Activated T-cell treated with anti-CD3 and anti-CD28 coated beads, Interleukin-2, amount 50 U/mL, for 4 hours (primary cell): ENCODE data around the gene MAP2K7. TPM values are rescaled to one million over a fixed set of nuclear protein-coding genes. Genes with fewer than 3 reads are reported as not detected.

Experiments used
- ATAC-seq, 2 donors: fragments of 200-7000 bp; cut with Tn5 transposase; one replicate each; pipeline ENCODE4 v1.10.0; 2021
- DNase-seq: peaks from one replicate; pipeline ENCODE4 v3.0.0-alpha.2; 2020
- H3K27me3 Mint-ChIP-seq: one replicate; pipeline ENCODE4 v1.8.0; 2021; ENCODE audit warnings: low read depth, mixed read lengths
- H3K36me3 Mint-ChIP-seq: one replicate; pipeline ENCODE4 v1.8.0; 2022; ENCODE audit warnings: mixed read lengths; ENCODE audit not compliant: insufficient read depth
- H3K4me1 Mint-ChIP-seq: one replicate; pipeline ENCODE4 v1.8.0; 2021; ENCODE audit warnings: low read depth, mixed read lengths
- H3K4me3 Mint-ChIP-seq: one replicate; pipeline ENCODE4 v1.8.0; 2021; ENCODE audit warnings: mild to moderate bottlenecking, moderate library complexity, mixed read lengths
- H3K9me3 Mint-ChIP-seq: one replicate; pipeline ENCODE4 v1.8.0; 2021; ENCODE audit warnings: mixed read lengths
- total RNA-seq, 3 donors: library from RNA; stranded (reverse); gene quantifications; one replicate each; pipeline ENCODE4 v1.2.1, GENCODE V29; 2021

The MAP2K7 gene
- total RNA-seq, 3 donors from 2014 or later: 40.4 to 44.0 (median 43.3) TPM

GRCh38 chr19:7921302-7921966 is 17.8 kb downstream of the MAP2K7 start:
- no peak for ATAC-seq
- H3K27me3 Mint-ChIP-seq: peaks cover 18% of the 10 kb centered on the region
- no peaks in the 10 kb centered on the region for H3K36me3 Mint-ChIP-seq

DNA sequence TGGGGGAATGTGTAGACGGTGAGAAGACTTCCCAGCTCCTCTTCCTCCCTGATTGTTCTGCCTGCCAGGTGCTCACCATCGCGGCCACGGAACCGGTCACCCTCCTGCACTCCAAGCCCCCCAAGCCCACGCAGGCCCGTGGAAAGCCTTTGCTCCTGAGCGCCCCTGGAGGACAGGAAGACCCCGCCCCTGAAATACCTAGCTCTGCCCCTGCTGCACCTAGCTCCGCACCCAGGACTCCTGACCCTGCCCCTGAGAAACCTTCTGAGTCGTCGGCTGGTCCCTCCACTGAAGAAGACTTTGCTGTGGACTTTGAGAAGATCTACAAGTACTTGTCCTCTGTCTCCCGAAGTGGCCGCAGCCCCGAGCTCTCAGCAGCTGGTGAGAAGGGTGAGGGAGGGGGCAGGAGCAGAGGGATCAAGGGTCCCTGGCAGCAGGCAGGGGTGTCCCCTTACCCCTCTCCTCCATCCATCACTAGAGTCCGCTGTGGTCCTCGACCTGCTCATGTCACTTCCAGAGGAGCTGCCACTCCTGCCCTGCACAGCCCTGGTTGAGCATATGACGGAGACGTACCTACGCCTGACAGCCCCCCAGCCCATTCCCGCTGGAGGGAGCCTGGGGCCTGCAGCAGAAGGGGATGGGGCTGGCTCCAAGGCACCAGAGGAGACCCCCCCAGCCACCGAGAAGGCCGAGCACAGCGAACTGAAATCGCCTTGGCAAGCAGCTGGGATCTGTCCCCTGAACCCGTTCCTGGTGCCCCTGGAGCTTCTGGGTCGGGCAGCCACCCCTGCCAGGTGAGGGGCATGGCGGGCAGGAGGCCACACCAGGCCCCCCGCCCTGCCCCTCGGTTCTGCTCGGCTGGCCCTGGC is 18.5 kb downstream of the MAP2K7 start:
- ATAC-seq: no peak
- H3K9me3 Mint-ChIP-seq: no peaks in the 10 kb centered on the region
- peaks cover 36% of the 10 kb centered on the region for H3K4me1 Mint-ChIP-seq
- no peak for DNase-seq
- H3K36me3 Mint-ChIP-seq: no peaks in the 10 kb centered on the region
- H3K4me3 Mint-ChIP-seq: no peak overlapping the region
- H3K27me3 Mint-ChIP-seq: peaks cover 14% of the 10 kb centered on the region

More at GRCh38 chr19:7921302-7921966, 17.8 kb downstream of the MAP2K7 start:
- Mint-ChIP-seq H3K9me3 (no peaks in the 10 kb centered on the region), H3K4me1 (peaks cover 38% of the 10 kb centered on the region), H3K4me3 (peak overlapping the region; percentile 86)
- no peak for DNase-seq

DNA sequence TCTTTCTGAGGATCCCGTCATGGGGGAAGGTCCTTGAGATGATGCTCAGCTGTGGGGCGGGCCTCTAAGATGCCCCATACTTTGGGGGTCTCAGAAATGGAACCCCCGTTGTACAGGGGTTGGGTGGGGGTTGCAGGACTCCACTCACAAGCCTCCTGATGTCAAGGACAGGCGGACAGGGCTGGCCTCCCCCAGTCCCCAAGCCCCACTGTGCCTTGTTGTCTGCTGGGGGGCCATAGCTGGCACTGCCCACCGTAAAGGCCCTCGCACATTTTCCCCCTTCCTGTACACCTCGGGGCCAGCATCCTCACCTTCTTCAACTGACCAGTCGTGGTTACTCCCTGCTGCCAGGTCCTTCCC is 19.1 kb downstream of the MAP2K7 start:
- Mint-ChIP-seq H3K27me3 (peaks cover 13% of the 10 kb centered on the region), H3K4me1 (peaks cover 36% of the 10 kb centered on the region), H3K4me3 (no peak overlapping the region), H3K9me3 (no peaks in the 10 kb centered on the region), H3K36me3 (no peaks in the 10 kb centered on the region)
- DNase-seq: no peak
- no peak for ATAC-seq

DNA sequence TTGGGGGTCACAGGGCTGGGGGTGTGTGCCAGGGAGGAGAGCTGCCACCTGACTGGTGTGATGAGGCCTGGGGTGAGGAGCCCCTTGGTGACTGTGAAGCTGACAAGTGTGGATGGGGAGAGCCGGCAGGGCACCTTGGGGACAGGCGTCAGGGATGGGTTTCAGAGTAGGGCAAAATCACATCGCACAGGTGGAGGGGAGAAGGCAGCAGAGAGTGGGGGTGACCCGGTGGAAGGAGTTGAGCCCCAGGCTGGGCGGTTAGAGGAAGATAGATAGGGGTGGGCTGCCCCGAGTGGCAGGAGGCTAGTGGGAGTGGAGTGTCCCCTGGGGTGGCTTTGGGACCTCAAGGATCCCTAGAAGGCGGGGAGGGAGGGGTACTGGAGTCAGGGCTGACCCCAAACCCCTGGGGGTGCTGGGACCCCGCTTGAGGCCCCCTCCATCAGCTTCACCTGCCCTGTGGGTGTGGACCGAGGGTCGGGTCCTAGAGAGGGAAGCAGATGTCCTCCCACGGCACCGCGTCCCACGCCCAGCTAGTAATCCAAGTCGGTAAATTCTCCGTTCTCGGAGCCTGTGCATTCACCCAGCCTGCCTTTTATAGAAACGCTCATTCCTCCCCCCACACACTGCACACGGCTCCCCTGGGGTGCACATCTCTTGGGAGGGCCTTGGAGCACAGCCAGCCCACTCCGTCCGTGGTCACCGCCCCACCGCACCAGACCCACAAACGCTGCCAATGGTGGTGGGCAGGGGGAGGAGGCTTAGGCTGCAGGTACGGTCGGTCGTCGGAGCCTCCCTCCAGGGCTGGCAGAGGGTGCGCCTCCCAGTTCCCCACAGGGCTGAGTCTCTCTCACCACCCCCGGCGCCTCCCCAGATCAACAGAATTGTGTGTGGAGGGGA is 19.9 kb downstream of the MAP2K7 start:
- Mint-ChIP-seq H3K4me3 (no peak overlapping the region), H3K9me3 (no peaks in the 10 kb centered on the region)

GRCh38 chr19:7924241-7924640 is 20.6 kb downstream of the MAP2K7 start:
- no peak for ATAC-seq
- no peak for DNase-seq
- Mint-ChIP-seq H3K4me3 (peak overlapping the region; percentile 31), H3K9me3 (no peaks in the 10 kb centered on the region), H3K27me3 (peaks cover 6% of the 10 kb centered on the region), H3K36me3 (peaks cover 3% of the 10 kb centered on the region), H3K4me1 (peaks cover 44% of the 10 kb centered on the region)

More for the DNA sequence above, 19.9 kb downstream of the MAP2K7 start:
- ATAC-seq (no peak), DNase-seq (no peak)
- Mint-ChIP-seq H3K4me1 (peaks cover 39% of the 10 kb centered on the region), H3K27me3 (peaks cover 6% of the 10 kb centered on the region), H3K36me3 (peaks cover 2% of the 10 kb centered on the region)

DNA sequence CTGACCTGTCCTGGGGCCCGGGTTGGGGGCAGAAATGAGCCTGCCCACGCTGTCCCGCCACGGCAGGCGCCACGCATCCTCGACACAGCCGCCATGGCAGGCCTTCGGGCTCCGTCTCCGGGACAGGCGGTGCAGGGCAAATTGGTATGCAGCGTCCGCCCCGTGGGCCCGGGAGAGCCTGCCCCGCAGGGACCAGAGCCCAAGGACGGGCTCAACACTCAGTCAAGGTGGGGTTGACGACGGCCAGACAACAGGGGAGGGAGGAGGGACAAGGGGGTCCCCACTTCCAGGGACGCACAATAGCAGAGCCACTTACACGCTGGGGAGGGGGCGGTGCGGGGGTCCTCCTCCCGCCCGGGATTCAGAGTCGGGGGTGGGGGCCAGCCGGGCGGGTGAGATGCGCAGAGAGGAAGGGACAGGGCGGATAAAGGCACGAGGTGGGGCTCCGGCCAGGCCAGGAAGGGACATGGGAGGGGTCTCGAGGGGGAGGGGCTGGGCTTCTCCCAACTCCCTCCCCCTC is 21.0 kb downstream of the MAP2K7 start:
- Mint-ChIP-seq H3K36me3 (peaks cover 3% of the 10 kb centered on the region), H3K4me3 (no peak overlapping the region), H3K9me3 (no peaks in the 10 kb centered on the region), H3K27me3 (peaks cover 4% of the 10 kb centered on the region), H3K4me1 (peaks cover 44% of the 10 kb centered on the region)
- no peak for DNase-seq
- ATAC-seq: no peak

- Mint-ChIP-seq H3K27me3 (no peaks in the 10 kb centered on the region), H3K9me3 (no peaks in the 10 kb centered on the region), H3K36me3 (peaks cover 3% of the 10 kb centered on the region), H3K4me3 (peak overlapping the region; percentile 72), H3K4me1 (peaks cover 40% of the 10 kb centered on the region)
- ATAC-seq (peak; percentile 49 to 57), DNase-seq (peak; percentile 71)
Observed at GRCh38 chr19:7925171-7925851, 21.6 kb downstream of the MAP2K7 start.

GRCh38 chr19:7926021-7926726 is 22.5 kb downstream of the MAP2K7 start, which contains the start of gene CTXN1:
CTXN1 (minus strand) TSS chr19:7926135; CDS start chr19:7925538, 597 bp downstream.
- DNase-seq: peak; percentile 76
- peaks cover 36% of the 10 kb centered on the region for H3K4me1 Mint-ChIP-seq
- H3K27me3 Mint-ChIP-seq: no peaks in the 10 kb centered on the region
- H3K4me3 Mint-ChIP-seq: peak within 1 kb of the TSS; percentile 72
- H3K36me3 Mint-ChIP-seq: peaks cover 5% of the 10 kb centered on the region
- H3K9me3 Mint-ChIP-seq: no peaks in the 10 kb centered on the region
- ATAC-seq: peak; percentile 62 to 66

DNA sequence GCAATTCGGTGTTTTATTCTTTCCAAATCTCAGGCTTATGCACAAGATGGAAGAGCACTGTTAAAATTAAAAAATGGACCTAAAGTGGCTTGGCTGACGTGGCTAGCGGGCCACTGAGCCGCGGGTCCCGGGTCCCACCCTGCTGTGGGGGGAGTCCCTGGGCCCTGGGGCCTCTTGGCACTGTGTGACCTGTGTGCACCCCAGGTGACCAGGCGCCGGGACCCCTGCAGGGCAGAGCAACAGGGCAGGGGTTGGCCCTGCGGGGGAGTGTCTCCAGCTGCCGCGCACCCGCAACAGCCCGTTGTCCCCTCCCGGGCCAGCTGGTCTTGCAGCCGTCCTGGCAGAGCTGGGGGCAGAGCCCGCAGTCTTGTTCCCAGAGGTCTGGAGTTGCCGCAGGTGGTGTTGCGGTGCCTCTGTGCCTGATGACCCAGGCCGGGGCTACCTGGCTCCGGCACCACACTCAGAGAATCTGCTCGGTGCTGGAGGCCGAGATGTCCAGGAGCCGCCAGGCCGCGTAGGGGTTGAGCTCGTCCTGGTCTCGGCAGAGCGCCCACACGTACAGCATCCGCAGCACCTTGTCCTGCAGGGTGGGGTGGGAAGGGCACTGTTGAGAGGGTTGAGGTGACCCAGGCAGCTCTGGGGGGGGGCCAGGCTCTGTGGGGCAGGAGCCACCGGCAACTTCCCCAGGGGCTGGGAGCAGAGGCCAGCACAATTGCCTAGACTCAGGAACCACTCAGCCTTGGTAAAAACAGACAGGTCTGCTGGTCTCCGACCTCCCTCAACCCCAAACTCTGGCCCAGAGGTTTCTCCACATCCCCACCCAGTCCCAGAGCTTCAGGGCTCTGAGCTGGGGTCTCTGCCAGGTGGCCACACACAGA is 23.3 kb downstream of the MAP2K7 start:
- DNase-seq (no peak), ATAC-seq (no peak)
- Mint-ChIP-seq H3K4me3 (peak overlapping the region; percentile 19), H3K4me1 (peaks cover 28% of the 10 kb centered on the region), H3K9me3 (no peaks in the 10 kb centered on the region), H3K27me3 (no peaks in the 10 kb centered on the region), H3K36me3 (peaks cover 8% of the 10 kb centered on the region)

DNA sequence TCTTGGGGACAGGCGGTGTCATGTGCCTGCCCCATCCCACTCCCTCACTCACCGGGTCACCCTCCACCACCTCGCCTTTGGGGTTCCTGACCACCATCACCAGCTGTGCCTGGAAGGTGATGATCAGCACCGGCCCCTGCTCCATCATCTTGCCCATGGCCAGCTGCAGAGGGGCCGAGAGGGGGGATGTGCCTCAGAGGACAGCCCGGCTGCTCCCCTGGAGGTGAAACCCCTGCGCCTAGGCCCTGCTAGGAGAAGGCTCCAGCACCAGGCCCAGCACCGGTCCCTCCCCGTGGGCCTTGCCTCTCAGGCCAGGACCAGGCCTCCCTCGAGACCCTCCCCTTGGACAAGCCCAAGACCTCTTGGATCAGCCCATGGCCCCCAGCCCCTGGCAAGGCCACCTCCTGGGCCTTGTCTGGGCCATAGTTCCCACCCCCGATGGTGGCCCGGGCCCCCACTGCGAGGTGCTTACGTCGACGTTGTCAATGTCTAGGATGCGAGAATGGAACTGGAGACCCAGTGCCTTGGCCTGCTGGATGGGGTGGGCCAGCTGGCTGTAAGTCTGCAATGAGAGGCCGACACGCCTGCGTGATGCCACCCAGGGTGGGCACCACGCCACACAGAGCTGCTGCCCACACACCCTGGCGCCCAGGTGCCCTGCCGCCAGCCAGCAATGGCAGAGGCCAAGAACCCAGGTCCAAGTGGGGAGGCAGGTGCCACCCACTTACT is 24.1 kb downstream of the MAP2K7 start:
- Mint-ChIP-seq H3K4me3 (no peak overlapping the region), H3K36me3 (peaks cover 8% of the 10 kb centered on the region), H3K9me3 (no peaks in the 10 kb centered on the region), H3K4me1 (peaks cover 26% of the 10 kb centered on the region), H3K27me3 (no peaks in the 10 kb centered on the region)
- no peak for ATAC-seq
- no peak for DNase-seq

- no peak for ATAC-seq
- Mint-ChIP-seq H3K9me3 (no peaks in the 10 kb centered on the region), H3K4me1 (peaks cover 23% of the 10 kb centered on the region), H3K36me3 (peaks cover 8% of the 10 kb centered on the region), H3K27me3 (no peaks in the 10 kb centered on the region), H3K4me3 (no peak overlapping the region)
- no peak for DNase-seq
Observed at GRCh38 chr19:7928334-7928706, 24.6 kb downstream of the MAP2K7 start.
